GM12891 (cell line): ENCODE data around the gene SLCO1A2.

ENCODE experiments used
- PAX5 ChIP-seq: IDR thresholded peaks from 2 replicates; pipeline ENCODE4 v1.6.1; 2011; ENCODE audit warnings: low read length, moderate library complexity, mild to moderate bottlenecking; ENCODE audit not compliant: insufficient read depth, severe bottlenecking
- POLR2A ChIP-seq: IDR thresholded peaks from 2 replicates; pipeline ENCODE4 v1.6.1; 2011; ENCODE audit warnings: low read depth, low read length, control low read depth
- POLR2AphosphoS5 ChIP-seq: IDR thresholded peaks from 2 replicates; pipeline ENCODE4 v1.6.1; 2011; ENCODE audit warnings: low read depth, low read length, control low read depth
- POU2F2 ChIP-seq: IDR thresholded peaks from 2 replicates; pipeline ENCODE4 v1.6.1; 2011; ENCODE audit warnings: low read depth, mild to moderate bottlenecking, control low read depth, low read length, moderate library complexity
- SPI1 ChIP-seq: IDR thresholded peaks from 2 replicates; pipeline ENCODE4 v1.6.1; 2011; ENCODE audit warnings: low read depth, low read length, control low read depth
- TAF1 ChIP-seq: IDR thresholded peaks from 2 replicates; pipeline ENCODE4 v1.6.1; 2011; ENCODE audit warnings: low read depth, low read length, control low read depth

DNA sequence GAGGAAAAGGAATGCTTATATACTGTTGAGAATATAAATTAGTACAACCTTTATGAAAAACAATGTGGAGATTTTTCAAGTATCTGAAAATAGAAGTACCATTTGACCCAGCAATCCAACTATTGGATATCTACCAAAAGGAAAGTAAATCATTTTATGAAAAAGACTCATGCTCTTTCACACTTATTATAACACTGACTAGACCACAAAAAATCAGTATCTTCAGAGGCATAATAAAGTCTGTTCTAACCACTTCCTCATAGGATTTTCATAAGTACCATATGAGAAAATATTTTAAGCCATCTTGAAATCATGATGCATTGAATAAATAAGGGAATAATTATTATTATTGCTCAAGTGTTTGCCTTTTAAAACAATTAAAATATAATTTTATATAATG is 112.9 kb downstream of the SLCO1A2 start:
- TF ChIP-seq TAF1 = no peak
- TF ChIP-seq POLR2A = no peak
- TF ChIP-seq PAX5 = no peak
- TF ChIP-seq POLR2AphosphoS5 = no peak
- no peak for TF ChIP-seq SPI1
- no peak for TF ChIP-seq POU2F2
